ENCODE results near the gene HLA-B.
"Not testable (repeated sequence)": the region's sequence is repeated elsewhere in the genome, so short reads cannot be mapped to it uniquely, and the experiment has no call there.

GRCh38 chr6:31397153-31397499 lies 40.1 kb upstream of the HLA-B start:
- not testable (repeated sequence) for TF ChIP-seq EP300 (IDR thresholded peaks at IDR 0.05); POLR2AphosphoS2 (conservative IDR thresholded peaks at IDR 0.05; ENCODE audit: low read length); MYC (IDR thresholded peaks at IDR 0.05; ENCODE audit: borderline replicate concordance, low read length); CHD2 (IDR thresholded peaks at IDR 0.05; ENCODE audit: low read length, partially characterized antibody); POLR2A (IDR thresholded peaks at IDR 0.05; ENCODE audit: low read length)

Data from A549 (cell line).